T-helper 2 cell treated with Interferon-gamma antibody and Interleukin-4, amounts not matched to agents 5 μg/mL and 100 μg/mL, for 36 hours (primary cell): ENCODE measurements around the gene ACAD11.
"Not testable (repeated sequence)": the region's sequence is repeated elsewhere in the genome, so short reads cannot be mapped to it uniquely, and the experiment has no call there.

Experiments
- DNase-seq: peaks from one replicate; pipeline ENCODE4 v3.0.0; 2021; ENCODE audit warnings: low spot score
- H3K27ac Mint-ChIP-seq: one replicate; pipeline ENCODE4 v1.8.0; 2021; ENCODE audit warnings: mild to moderate bottlenecking, mixed read lengths
- H3K27me3 Mint-ChIP-seq: one replicate; pipeline ENCODE4 v1.8.0; 2021; ENCODE audit warnings: low read depth, mixed read lengths
- H3K36me3 Mint-ChIP-seq: one replicate; pipeline ENCODE4 v1.8.0; 2021; ENCODE audit warnings: low read depth, mixed read lengths
- H3K4me1 Mint-ChIP-seq: one replicate; pipeline ENCODE4 v1.8.0; 2021; ENCODE audit warnings: low read depth, mixed read lengths
- H3K4me3 Mint-ChIP-seq: one replicate; pipeline ENCODE4 v1.8.0; 2022; ENCODE audit warnings: mild to moderate bottlenecking, moderate library complexity, mixed read lengths
- H3K9me3 Mint-ChIP-seq: one replicate; pipeline ENCODE4 v1.8.0; 2021; ENCODE audit warnings: mixed read lengths

Gene ACAD11

GRCh38 chr3:132570016-132570415 is 89.6 kb downstream of the ACAD11 start:
- Mint-ChIP-seq H3K27ac (no peak overlapping the region), H3K4me1 (peaks cover 8% of the 10 kb centered on the region), H3K36me3 (peaks cover 4% of the 10 kb centered on the region), H3K27me3 (no peaks in the 10 kb centered on the region), H3K9me3 (peaks cover 5% of the 10 kb centered on the region), H3K4me3 (no peak overlapping the region)
- no peak for DNase-seq

GRCh38 chr3:132569580-132569979 is 90.0 kb downstream of the ACAD11 start:
- peaks cover 4% of the 10 kb centered on the region for H3K36me3 Mint-ChIP-seq
- no peak for DNase-seq
- no peak overlapping the region for H3K27ac Mint-ChIP-seq
- peaks cover 5% of the 10 kb centered on the region for H3K9me3 Mint-ChIP-seq
- H3K4me3 Mint-ChIP-seq: no peak overlapping the region
- no peaks in the 10 kb centered on the region for H3K27me3 Mint-ChIP-seq
- H3K4me1 Mint-ChIP-seq: peaks cover 8% of the 10 kb centered on the region

- Mint-ChIP-seq H3K27ac (no peak overlapping the region), H3K4me1 (peaks cover 8% of the 10 kb centered on the region), H3K9me3 (peaks cover 5% of the 10 kb centered on the region), H3K36me3 (peaks cover 4% of the 10 kb centered on the region), H3K27me3 (no peaks in the 10 kb centered on the region), H3K4me3 (no peak overlapping the region)
- peak; percentile 27 for DNase-seq
Measured at GRCh38 chr3:132569153-132569552, 90.5 kb downstream of the ACAD11 start.

GRCh38 chr3:132568422-132568821 is 91.2 kb downstream of the ACAD11 start:
- Mint-ChIP-seq H3K4me1 (peaks cover 8% of the 10 kb centered on the region), H3K27me3 (no peaks in the 10 kb centered on the region), H3K4me3 (no peak overlapping the region), H3K36me3 (peaks cover 4% of the 10 kb centered on the region), H3K9me3 (peaks cover 5% of the 10 kb centered on the region), H3K27ac (no peak overlapping the region)
- DNase-seq: no peak

GRCh38 chr3:132564070-132564465 is 95.5 kb downstream of the ACAD11 start:
- DNase-seq: no peak
- no peak overlapping the region for H3K4me3 Mint-ChIP-seq
- no peaks in the 10 kb centered on the region for H3K27me3 Mint-ChIP-seq
- no peak overlapping the region for H3K27ac Mint-ChIP-seq
- H3K9me3 Mint-ChIP-seq: no peaks in the 10 kb centered on the region
- H3K4me1 Mint-ChIP-seq: peaks cover 4% of the 10 kb centered on the region
- peaks cover 3% of the 10 kb centered on the region for H3K36me3 Mint-ChIP-seq

- H3K4me1 Mint-ChIP-seq: no peaks in the 10 kb centered on the region
- H3K4me3 Mint-ChIP-seq: no peak overlapping the region
- no peaks in the 10 kb centered on the region for H3K9me3 Mint-ChIP-seq
- no peak for DNase-seq
- no peak overlapping the region for H3K27ac Mint-ChIP-seq
- peaks cover 3% of the 10 kb centered on the region for H3K36me3 Mint-ChIP-seq
- no peaks in the 10 kb centered on the region for H3K27me3 Mint-ChIP-seq
Measured at GRCh38 chr3:132563420-132564069, 96.1 kb downstream of the ACAD11 start.

GRCh38 chr3:132561003-132561402 is 98.6 kb downstream of the ACAD11 start:
- Mint-ChIP-seq H3K27me3 (no peaks in the 10 kb centered on the region), H3K4me3 (no peak overlapping the region), H3K36me3 (peaks cover 3% of the 10 kb centered on the region), H3K27ac (no peak overlapping the region), H3K9me3 (no peaks in the 10 kb centered on the region), H3K4me1 (no peaks in the 10 kb centered on the region)
- no peak for DNase-seq

GRCh38 chr3:132556508-132557159 is 103.0 kb downstream of the ACAD11 start:
- Mint-ChIP-seq H3K4me3 (no peak overlapping the region), H3K9me3 (no peaks in the 10 kb centered on the region), H3K27ac (no peak overlapping the region), H3K27me3 (no peaks in the 10 kb centered on the region), H3K4me1 (no peaks in the 10 kb centered on the region), H3K36me3 (peaks cover under 1% of the 10 kb centered on the region)
- DNase-seq: no peak

GRCh38 chr3:132556036-132556386 is 103.6 kb downstream of the ACAD11 start:
- H3K27me3 Mint-ChIP-seq, H3K27ac Mint-ChIP-seq, DNase-seq, H3K9me3 Mint-ChIP-seq, H3K4me3 Mint-ChIP-seq, H3K36me3 Mint-ChIP-seq, H3K4me1 Mint-ChIP-seq: not testable (repeated sequence)

GRCh38 chr3:132555306-132556035 is 104.1 kb downstream of the ACAD11 start:
- H3K36me3 Mint-ChIP-seq: no peaks in the 10 kb centered on the region
- DNase-seq: no peak
- H3K27ac Mint-ChIP-seq: no peak overlapping the region
- no peaks in the 10 kb centered on the region for H3K27me3 Mint-ChIP-seq
- peaks cover 6% of the 10 kb centered on the region for H3K4me1 Mint-ChIP-seq
- no peaks in the 10 kb centered on the region for H3K9me3 Mint-ChIP-seq
- no peak overlapping the region for H3K4me3 Mint-ChIP-seq

GRCh38 chr3:132554437-132554836 is 105.2 kb downstream of the ACAD11 start:
- H3K4me3 Mint-ChIP-seq: no peak overlapping the region
- H3K27ac Mint-ChIP-seq: no peak overlapping the region
- H3K36me3 Mint-ChIP-seq: no peaks in the 10 kb centered on the region
- no peaks in the 10 kb centered on the region for H3K9me3 Mint-ChIP-seq
- no peak for DNase-seq
- H3K4me1 Mint-ChIP-seq: peaks cover 16% of the 10 kb centered on the region
- H3K27me3 Mint-ChIP-seq: no peaks in the 10 kb centered on the region

- no peak for DNase-seq
- H3K27me3 Mint-ChIP-seq: no peaks in the 10 kb centered on the region
- no peaks in the 10 kb centered on the region for H3K9me3 Mint-ChIP-seq
- no peak overlapping the region for H3K27ac Mint-ChIP-seq
- H3K4me3 Mint-ChIP-seq: no peak overlapping the region
- peaks cover 19% of the 10 kb centered on the region for H3K4me1 Mint-ChIP-seq
- H3K36me3 Mint-ChIP-seq: peaks cover 1% of the 10 kb centered on the region
Measured at GRCh38 chr3:132553826-132554225, 105.8 kb downstream of the ACAD11 start.

GRCh38 chr3:132550579-132551305 is 108.9 kb downstream of the ACAD11 start:
- Mint-ChIP-seq H3K4me1 (peaks cover 19% of the 10 kb centered on the region), H3K36me3 (peaks cover 4% of the 10 kb centered on the region), H3K27ac (peak overlapping the region; percentile 76), H3K4me3 (peak overlapping the region; percentile 37), H3K27me3 (no peaks in the 10 kb centered on the region), H3K9me3 (no peaks in the 10 kb centered on the region)
- no peak for DNase-seq
